ENCODE measurements around the gene TMEM63C.

DNA sequence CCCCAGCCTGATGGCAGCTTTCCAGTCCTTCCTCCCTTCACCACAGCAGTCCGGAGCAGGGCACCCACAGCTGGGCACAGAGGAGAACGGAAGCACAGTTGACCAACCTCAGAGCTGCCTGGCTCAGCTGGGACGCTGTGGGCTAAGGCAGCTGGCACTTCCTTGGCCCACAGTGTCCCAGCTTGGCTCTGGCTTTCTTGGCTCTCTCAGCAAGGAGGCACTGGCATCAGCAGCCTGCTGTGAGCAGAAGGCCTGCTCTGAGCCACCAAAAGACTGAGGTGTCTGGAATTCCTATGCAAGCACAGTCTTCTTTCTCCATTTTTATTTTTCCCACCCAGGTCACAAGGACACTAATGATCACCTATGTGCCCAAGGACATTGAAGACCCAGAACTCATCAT is 56.8 kb downstream of the TMEM63C start:
- TF ChIP-seq, protein P1, sequence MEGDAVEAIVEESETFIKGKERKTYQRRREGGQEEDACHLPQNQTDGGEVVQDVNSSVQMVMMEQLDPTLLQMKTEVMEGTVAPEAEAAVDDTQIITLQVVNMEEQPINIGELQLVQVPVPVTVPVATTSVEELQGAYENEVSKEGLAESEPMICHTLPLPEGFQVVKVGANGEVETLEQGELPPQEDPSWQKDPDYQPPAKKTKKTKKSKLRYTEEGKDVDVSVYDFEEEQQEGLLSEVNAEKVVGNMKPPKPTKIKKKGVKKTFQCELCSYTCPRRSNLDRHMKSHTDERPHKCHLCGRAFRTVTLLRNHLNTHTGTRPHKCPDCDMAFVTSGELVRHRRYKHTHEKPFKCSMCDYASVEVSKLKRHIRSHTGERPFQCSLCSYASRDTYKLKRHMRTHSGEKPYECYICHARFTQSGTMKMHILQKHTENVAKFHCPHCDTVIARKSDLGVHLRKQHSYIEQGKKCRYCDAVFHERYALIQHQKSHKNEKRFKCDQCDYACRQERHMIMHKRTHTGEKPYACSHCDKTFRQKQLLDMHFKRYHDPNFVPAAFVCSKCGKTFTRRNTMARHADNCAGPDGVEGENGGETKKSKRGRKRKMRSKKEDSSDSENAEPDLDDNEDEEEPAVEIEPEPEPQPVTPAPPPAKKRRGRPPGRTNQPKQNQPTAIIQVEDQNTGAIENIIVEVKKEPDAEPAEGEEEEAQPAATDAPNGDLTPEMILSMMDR (IDR thresholded peaks at IDR 0.05), result no peak
- no peak for TF ChIP-seq POLR2A (IDR thresholded peaks at IDR 0.05)
- TF ChIP-seq EP300 (IDR thresholded peaks at IDR 0.05), result no peak
